Measurements from ENCODE around the gene LIN7A.

GRCh38 chr12:80977346-80977745, 39.6 kb upstream of the LIN7A start:
- TF ChIP-seq CTCF (IDR thresholded peaks at IDR 0.05) (no peak), EP300 (IDR thresholded peaks at IDR 0.05) (no peak)

Measured in esophagus muscularis mucosa (tissue), 3 donors.